HepG2 (cell line): ENCODE data around the gene AMPH. TPM values are rescaled to one million over a fixed set of nuclear protein-coding genes. Genes with fewer than 3 reads are reported as not detected.

Experiments used
- ATAC-seq: fragments of 200-7000 bp; cut with Tn5 transposase; 3 replicates; pipeline ENCODE4 v1.9.1; 2020; ENCODE audit warnings: mild to moderate bottlenecking, moderate library complexity
- BruUV-seq: library from RNA; stranded (reverse); fragments of 400-500 nt; replicated peaks from 2 replicates; lab custom pipeline; 2021; lab: Mats Ljungman, UMichigan
- CTCF ChIA-PET: fragments of 300-600 bp; formaldehyde crosslinking; extraction: SDS; loops from one replicate; lab custom pipeline; 2021; ENCODE audit warnings: low total read pairs, inconsistent platforms, low intra/inter-chr PET ratio; lab: Yijun Ruan, JAX
- POLR2A ChIA-PET: fragments of 350-600 bp; sonication (Branson Sonifier 250); formaldehyde crosslinking; loops from one replicate; lab custom pipeline; 2020; ENCODE audit warnings: antibody characterized with exemption, inconsistent platforms; lab: Yijun Ruan, JAX
- DNase-seq: peaks from one replicate; pipeline ENCODE4 v3.0.0-alpha.2; 2015; ENCODE audit warnings: low spot score
- FAIRE-seq: peaks from 3 replicates; lab custom pipeline; 2011; peaks lifted over from hg19 to GRCh38; lab: Jason Lieb, UNC
- H2AFZ ChIP-seq: one replicate; pipeline ENCODE4 v1.6.1; 2011; ENCODE audit warnings: low read length, inconsistent platforms
- H3K27ac ChIP-seq: fragments of 300-600 bp; 3 replicates; pipeline ENCODE4 v1.8.0; 2011; ENCODE audit warnings: mixed run types, mild to moderate bottlenecking, mixed read lengths, low read length, inconsistent platforms; ENCODE audit not compliant: insufficient read depth; ENCODE audit errors: extremely low read length
- H3K27me3 ChIP-seq, 2 experiments: fragments of 200-600 bp in 1 of 2; 2 replicates in 1 of 2; 3 replicates in 1 of 2; pipeline versions ENCODE4 v1.6.0 to v1.8.0; 2011; ENCODE audit warnings: low read length in 2 of 2, mild to moderate bottlenecking in 2 of 2, moderate library complexity in 2 of 2, inconsistent platforms in 1 of 2; ENCODE audit not compliant: insufficient read depth in 2 of 2, control insufficient read depth in 1 of 2
- H3K36me3 ChIP-seq, 2 experiments: fragments of 200-600 bp in 1 of 2; replicated peaks in 1 of 2; 2 replicates in 1 of 2; 3 replicates in 1 of 2; pipeline versions ENCODE4 v1.5.1 to v1.8.0; 2011; ENCODE audit warnings: low read length in 2 of 2, inconsistent platforms in 1 of 2; ENCODE audit not compliant: insufficient read depth in 2 of 2, control insufficient read depth in 1 of 2
- H3K4me1 ChIP-seq: 2 replicates; pipeline ENCODE4 v1.5.1; 2012; ENCODE audit warnings: low read length, inconsistent platforms; ENCODE audit not compliant: insufficient read depth
- H3K4me2 ChIP-seq: 2 replicates; pipeline ENCODE4 v1.6.0; 2011; ENCODE audit warnings: low read depth, low read length, inconsistent platforms
- H3K4me3 ChIP-seq, 3 experiments: fragments of 200-600 bp in 1 of 3; sonication (generic), shearing (Covaris generic) in 1 of 3; replicated peaks in 1 of 3; 2 replicates each; pipeline ENCODE4 v1.5.1; 2011 to 2016; ENCODE audit warnings: low read length in 3 of 3, inconsistent platforms in 2 of 3, low read depth in 2 of 3, mild to moderate bottlenecking in 2 of 3, control low read depth in 1 of 3, mixed read lengths in 1 of 3; ENCODE audit not compliant: insufficient read depth in 1 of 3
- H3K79me2 ChIP-seq: one replicate; pipeline ENCODE4 v1.6.1; 2011; ENCODE audit warnings: low read length, inconsistent platforms; ENCODE audit not compliant: insufficient read depth
- H3K9ac ChIP-seq: 2 replicates; pipeline ENCODE4 v1.6.0; 2011; ENCODE audit warnings: mild to moderate bottlenecking, low read depth, low read length, inconsistent platforms; ENCODE audit not compliant: insufficient read depth
- H3K9me3 ChIP-seq: 2 replicates; pipeline ENCODE4 v1.5.1; 2012; ENCODE audit warnings: mild to moderate bottlenecking, low read length
- H4K20me1 ChIP-seq: 2 replicates; pipeline ENCODE4 v1.6.0; 2011; ENCODE audit warnings: inconsistent platforms, mild to moderate bottlenecking, low read length, moderate library complexity; ENCODE audit not compliant: insufficient read depth
- CENPT ChIP-seq: sonication (generic); formaldehyde crosslinking; IDR thresholded peaks from 2 replicates; pipeline ENCODE4 v1.8.0; 2022; ENCODE audit warnings: low read depth, mild to moderate bottlenecking, moderate library complexity, missing genetic modification reagents
- IRF2 ChIP-seq: IDR thresholded peaks from 2 replicates; pipeline ENCODE4 v1.6.1; 2018; ENCODE audit warnings: missing genetic modification reagents, missing compliant biosample characterization
- LBX2 ChIP-seq: sonication (generic); formaldehyde crosslinking; IDR thresholded peaks from 2 replicates; pipeline ENCODE4 v1.5.0; 2020; ENCODE audit warnings: missing genetic modification reagents, mild to moderate bottlenecking, borderline replicate concordance
- MEF2D ChIP-seq: sonication (generic); formaldehyde crosslinking; IDR thresholded peaks from 2 replicates; pipeline ENCODE4 v1.5.1; 2020; ENCODE audit warnings: mild to moderate bottlenecking, missing genetic modification reagents
- THAP7 ChIP-seq: sonication (generic); formaldehyde crosslinking; IDR thresholded peaks from 2 replicates; pipeline ENCODE4 v1.8.1; 2023; ENCODE audit warnings: mild to moderate bottlenecking, missing genetic modification reagents
- TOE1 ChIP-seq: sonication (generic); formaldehyde crosslinking; IDR thresholded peaks from 2 replicates; pipeline ENCODE4 v1.4.0; 2020; ENCODE audit warnings: mild to moderate bottlenecking, missing genetic modification reagents
- U2AF2 ChIP-seq: fragments of 200-400 bp; formaldehyde crosslinking; IDR thresholded peaks from 2 replicates; pipeline ENCODE4 v1.6.1; 2017; ENCODE audit warnings: low read depth, mild to moderate bottlenecking, low read length
- ZBTB33 ChIP-seq: sonication (generic); formaldehyde crosslinking; IDR thresholded peaks from 2 replicates; pipeline ENCODE4 v1.4.0; 2020; ENCODE audit warnings: missing genetic modification reagents
- ZNF33A ChIP-seq: sonication (generic); formaldehyde crosslinking; IDR thresholded peaks from 2 replicates; pipeline ENCODE4 v1.5.1; 2020; ENCODE audit warnings: missing genetic modification reagents, mild to moderate bottlenecking, moderate library complexity, borderline replicate concordance
- ZNF558 ChIP-seq: sonication (generic); formaldehyde crosslinking; IDR thresholded peaks from 2 replicates; pipeline ENCODE4 v1.9.0; 2022; ENCODE audit warnings: mild to moderate bottlenecking, missing genetic modification reagents, borderline replicate concordance
- ZNF691 ChIP-seq: sonication (generic); formaldehyde crosslinking; IDR thresholded peaks from 2 replicates; pipeline ENCODE4 v1.4.0; 2020; ENCODE audit warnings: missing genetic modification reagents, low read depth, mild to moderate bottlenecking, borderline replicate concordance
- ZNF737 ChIP-seq: sonication (generic); formaldehyde crosslinking; IDR thresholded peaks from 2 replicates; pipeline ENCODE4 v1.5.0; 2020; ENCODE audit warnings: missing genetic modification reagents, mild to moderate bottlenecking, borderline replicate concordance
- ZNF768 ChIP-seq: sonication (generic); formaldehyde crosslinking; IDR thresholded peaks from 2 replicates; pipeline ENCODE4 v1.4.0; 2020; ENCODE audit warnings: missing genetic modification reagents
- WGBS: methylation state at CpG from one replicate; pipeline ENCODE4 v1.1.6; 2017; ENCODE audit warnings: low lambda C conversion rate; 5-methylcytosine and 5-hydroxymethylcytosine counted together
- in situ Hi-C: cut with HindIII; loops from 2 replicates; pipeline ENCODE4 v1.10.0; 2017; ENCODE audit warnings: low pct_unique_long_range_greater_than_20kb; ENCODE audit not compliant: extremely low pct_ligation_motif_present
- intact Hi-C: fragments of 100-400 bp; cut with micrococcal nuclease; formaldehyde crosslinking; loops from one replicate; pipeline ENCODE4 v1.10.0; 2022; ENCODE audit not compliant: unreplicated experiment
- polyA plus RNA-seq, 8 experiments: library from polyadenylated mRNA; depleted of rRNA in 3 of 8; stranded (reverse) in 7 of 8; unstranded in 1 of 8; fragments of >200 nt; fragmentation: Illumina TruSeq in 4 of 8; extraction: Trizol in 4 of 8; gene quantifications; 2 replicates each; pipeline versions ENCODE4 v1.2.1 to v1.2.3, GENCODE V29; 2011 to 2016; ENCODE audit warnings: low read depth in 4 of 8, missing spikeins in 1 of 8, mixed read lengths in 1 of 8; ENCODE audit not compliant: insufficient read depth in 1 of 8
- total RNA-seq, 5 experiments: library from RNA; depleted of rRNA; stranded (reverse); fragments of >200 nt; fragmentation: Illumina TruSeq; extraction: Trizol; gene quantifications; 2 replicates each; pipeline ENCODE4 v1.2.3, GENCODE V29; 2016; ENCODE audit warnings: low read depth in 1 of 5

AMPH gene
- total and polyA plus RNA-seq, 2 of the 13 experiments (the other 11 are each of a cell fraction or from before 2014, with no cell fraction given): not detected

GRCh38 chr7:38465956-38466355 is 165.2 kb downstream of the AMPH start:
- H3K79me2 ChIP-seq: no peaks in the 10 kb centered on the region
- CTCF ChIA-PET: no interaction called here
- DNase-seq (no peak), ATAC-seq (no peak), FAIRE-seq (no peak)
- H4K20me1 ChIP-seq: no peaks in the 10 kb centered on the region
- 0 out of 5 replicates have a peak, but pooled peaks cover 1 to 3% of the 10 kb centered on the region in 2 experiments for H3K27me3 ChIP-seq
- H3K4me1 ChIP-seq: no peaks in the 10 kb centered on the region
- no peak for TF ChIP-seq LBX2 (CRISPR knock-in tag)
- no peak overlapping the region for H3K4me3 ChIP-seq
- H3K36me3 ChIP-seq: no peaks in the 10 kb centered on the region
- POLR2A ChIA-PET: no interaction called here
- BruUV-seq: no TSS peak
- H2AFZ ChIP-seq: no peak overlapping the region
- in situ Hi-C loops: no loop called here
- WGBS: under 1% methylated on average over 6 of the region's 6 CpGs
- no peak overlapping the region for H3K4me2 ChIP-seq
- H3K27ac ChIP-seq: no peak overlapping the region
- intact Hi-C loops: no loop called here
- H3K9me3 ChIP-seq: no peaks in the 10 kb centered on the region
- no peak overlapping the region for H3K9ac ChIP-seq

GRCh38 chr7:38463277-38464225 is 167.6 kb downstream of the AMPH start:
- no peak overlapping the region for H3K9ac ChIP-seq
- ATAC-seq (no peak), FAIRE-seq (no peak), DNase-seq (no peak)
- POLR2A ChIA-PET: no interaction called here
- no peaks in the 10 kb centered on the region for H3K4me1 ChIP-seq
- no peak overlapping the region for H2AFZ ChIP-seq
- H3K9me3 ChIP-seq: no peaks in the 10 kb centered on the region
- BruUV-seq: no TSS peak
- no peaks in the 10 kb centered on the region for H3K36me3 ChIP-seq
- no peak overlapping the region for H3K4me2 ChIP-seq
- H3K4me3 ChIP-seq: no peak overlapping the region
- 1% methylated on average over 8 of the region's 8 CpGs for WGBS
- H3K27ac ChIP-seq: no peak overlapping the region
- CTCF ChIA-PET: no interaction called here
- H4K20me1 ChIP-seq: no peaks in the 10 kb centered on the region
- in situ Hi-C loops: no loop called here
- intact Hi-C loops: no loop called here
- H3K27me3 ChIP-seq: 0 out of 5 replicates have a peak, but pooled peaks cover 1 to 3% of the 10 kb centered on the region in 2 experiments
- H3K79me2 ChIP-seq: no peaks in the 10 kb centered on the region
- TF ChIP-seq CENPT (CRISPR knock-in tag) (no peak), IRF2 (CRISPR knock-in tag) (no peak), ZNF558 (CRISPR knock-in tag) (no peak), ZBTB33 (CRISPR knock-in tag) (no peak), ZNF768 (CRISPR knock-in tag) (no peak), MEF2D (CRISPR knock-in tag) (no peak), ZNF691 (CRISPR knock-in tag) (no peak), TOE1 (CRISPR knock-in tag) (no peak), THAP7 (no peak), U2AF2 (no peak), ZNF737 (no peak), ZNF33A (CRISPR knock-in tag) (no peak)
